ENCODE results near the gene MOSPD3.
"Not testable (repeated sequence)": the region's sequence is repeated elsewhere in the genome, so short reads cannot be mapped to it uniquely, and the experiment has no call there.

The MOSPD3 gene

DNA sequence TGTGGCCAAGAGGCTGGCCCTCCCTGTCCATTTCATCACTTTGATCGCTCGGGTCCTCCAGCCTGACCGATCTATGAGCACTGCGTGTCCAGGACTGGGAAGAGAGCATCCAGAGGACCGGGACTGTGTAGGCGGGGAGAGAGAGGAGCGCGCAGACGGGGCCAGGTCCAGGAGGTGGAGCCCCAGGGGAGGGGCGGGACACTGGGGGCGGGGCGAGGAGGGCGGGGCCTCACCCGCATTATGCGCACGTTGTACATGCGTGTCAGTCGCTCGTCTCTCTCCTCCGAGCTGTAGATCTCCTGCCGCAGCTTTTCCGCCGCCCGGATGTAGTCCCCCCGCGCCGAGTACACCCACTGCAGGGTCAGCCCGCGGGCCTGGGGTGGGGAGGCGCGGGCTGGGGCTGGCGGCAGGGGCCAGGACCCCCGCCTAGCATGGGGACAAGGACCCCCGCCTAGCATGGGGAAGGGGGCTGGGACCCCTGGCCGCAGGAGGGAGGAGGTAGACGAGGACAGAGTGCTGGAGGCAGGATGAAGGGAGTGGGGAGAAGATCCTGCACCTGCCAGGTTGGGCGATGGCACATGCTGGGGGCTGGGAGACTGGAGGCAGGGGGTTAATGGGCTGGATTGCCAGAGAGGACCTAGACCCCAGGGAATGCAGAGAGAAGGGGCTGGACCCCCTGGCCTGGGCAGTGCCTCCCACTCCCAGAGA, 14.3 kb downstream of the MOSPD3 start:
- peak; percentile 71 to 78 for DNase-seq

DNA sequence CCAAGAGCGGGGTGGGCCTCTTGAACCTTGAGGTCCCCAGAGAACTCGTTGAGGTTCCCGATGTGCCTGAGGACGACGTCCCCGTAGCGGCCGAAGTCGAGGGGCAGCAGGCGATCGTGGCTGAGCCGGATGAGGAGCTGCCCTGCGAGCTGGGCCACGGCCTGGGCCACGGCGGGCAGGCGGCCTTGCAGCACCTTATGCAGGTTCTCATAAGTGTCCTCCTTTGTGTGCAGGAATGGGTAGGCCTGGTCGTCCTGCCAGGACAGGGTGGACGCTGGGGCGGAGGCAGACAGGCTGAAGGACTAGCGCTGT, 14.9 kb downstream of the MOSPD3 start:
- no peak for DNase-seq

DNA sequence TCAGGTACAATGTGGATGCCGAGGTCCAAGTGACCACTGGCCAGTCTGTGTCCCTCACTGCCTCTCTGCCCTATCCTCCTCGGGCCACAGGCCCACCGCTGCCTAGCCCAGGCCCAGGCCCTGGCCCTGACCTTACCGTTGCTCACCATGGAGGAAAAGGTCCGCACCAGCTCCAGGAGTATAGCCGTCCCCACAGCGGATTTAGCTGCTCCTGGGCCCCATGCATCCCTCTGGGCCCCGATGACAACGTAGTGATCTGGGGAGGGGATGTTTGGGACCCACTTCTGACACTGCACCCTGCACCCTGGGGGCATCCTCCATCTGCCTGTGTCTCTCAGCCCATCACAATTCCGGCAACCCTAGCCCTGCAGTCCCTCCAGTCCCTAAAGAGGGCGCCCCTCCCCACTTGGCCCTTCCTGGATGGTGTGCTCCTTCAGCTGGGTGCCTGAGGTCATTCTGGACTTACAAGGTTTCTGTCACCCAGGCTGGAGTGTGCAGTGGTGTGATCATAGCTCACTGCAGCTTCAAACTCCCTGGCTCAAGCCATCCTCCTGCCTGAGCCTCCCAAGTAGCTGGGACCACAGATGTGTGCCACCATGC, 16.9 kb downstream of the MOSPD3 start:
- DNase-seq, result peak; percentile 17 to 27

DNA sequence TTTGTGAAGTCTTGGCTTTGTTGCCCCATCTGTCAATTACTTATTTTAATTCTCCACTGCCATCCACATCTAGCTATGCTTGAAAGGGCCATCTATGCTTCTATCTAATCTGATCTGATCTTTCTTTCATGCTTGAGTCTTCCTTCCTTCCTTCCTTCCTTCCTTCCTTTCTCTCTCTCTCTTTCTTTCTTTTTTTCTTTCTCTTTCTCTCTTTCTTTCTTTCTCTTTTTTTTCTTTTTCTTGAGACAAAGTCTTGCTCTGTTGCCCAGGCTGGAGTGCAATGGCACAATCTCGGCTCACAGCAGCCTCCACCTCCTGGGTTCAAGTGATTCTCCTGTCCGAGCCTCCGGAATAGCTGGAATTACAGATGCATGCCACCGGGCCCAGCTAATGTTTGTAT, 17.7 kb downstream of the MOSPD3 start:
- DNase-seq, result no peak

DNA sequence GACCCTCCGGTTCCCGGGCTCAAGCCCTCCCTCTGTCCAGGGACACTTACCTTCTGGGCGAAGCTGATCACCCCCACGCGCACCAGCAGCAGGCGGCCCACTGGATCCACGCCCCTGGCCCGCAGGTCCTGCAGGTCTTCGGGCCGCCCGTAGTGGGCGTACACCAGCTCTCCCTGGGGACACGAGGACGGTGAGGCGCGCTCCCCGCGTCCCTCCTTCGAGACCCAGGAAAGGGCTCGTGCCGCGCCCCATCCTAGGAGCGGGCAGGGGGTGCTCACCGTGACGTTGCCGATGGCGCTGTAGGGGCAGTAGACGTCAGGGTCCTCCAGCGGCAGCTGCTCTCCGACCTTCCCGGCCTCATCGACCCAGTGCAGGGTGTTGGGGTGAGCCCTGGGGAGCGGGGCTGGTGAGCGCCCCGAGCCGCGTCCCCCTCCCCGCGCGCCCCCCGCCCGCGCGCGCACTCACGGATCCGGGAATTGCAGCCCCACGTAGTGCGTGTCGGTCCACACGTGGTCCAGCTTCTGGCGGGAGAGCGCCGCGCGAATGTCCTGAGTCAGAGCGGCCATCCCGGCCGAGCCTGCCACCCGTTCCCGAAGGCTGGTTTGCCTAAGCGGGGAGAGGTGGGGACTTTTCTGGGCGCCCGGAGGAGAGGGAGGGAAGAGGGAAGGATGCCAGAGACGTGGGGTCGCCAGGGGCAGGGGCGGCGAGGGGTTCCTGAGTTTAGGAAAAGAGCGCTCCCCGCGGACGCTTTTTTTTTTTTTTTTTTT, 20.8 kb downstream of the MOSPD3 start:
- DNase-seq, result peak; percentile 10 to 21

DNA sequence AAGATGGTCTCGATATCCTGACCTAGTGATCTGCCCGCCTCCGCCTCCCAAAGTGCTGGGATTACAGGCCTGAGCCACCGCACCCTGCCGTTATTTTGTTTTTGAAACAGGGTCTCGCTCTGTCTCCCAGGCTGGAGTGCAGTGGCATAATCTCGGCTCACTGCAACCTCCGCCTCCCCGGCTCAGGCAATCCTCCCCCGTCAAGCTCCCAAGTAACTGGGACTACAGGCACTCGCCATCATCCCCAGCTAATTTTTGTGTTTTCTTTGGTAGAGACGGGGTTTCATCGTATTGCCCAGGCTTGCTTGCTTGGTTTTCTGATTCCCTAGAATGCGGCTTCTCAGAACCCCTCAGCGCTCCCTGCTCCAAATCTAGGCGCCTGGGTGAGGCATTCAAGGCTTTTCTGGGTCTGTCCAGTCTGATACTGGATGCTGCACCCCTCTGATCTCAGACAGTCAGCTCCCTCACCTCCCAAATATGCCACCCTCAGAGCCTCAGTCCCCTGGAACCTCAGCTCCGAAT, 27.7 kb downstream of the MOSPD3 start:
- no peak for DNase-seq

DNA sequence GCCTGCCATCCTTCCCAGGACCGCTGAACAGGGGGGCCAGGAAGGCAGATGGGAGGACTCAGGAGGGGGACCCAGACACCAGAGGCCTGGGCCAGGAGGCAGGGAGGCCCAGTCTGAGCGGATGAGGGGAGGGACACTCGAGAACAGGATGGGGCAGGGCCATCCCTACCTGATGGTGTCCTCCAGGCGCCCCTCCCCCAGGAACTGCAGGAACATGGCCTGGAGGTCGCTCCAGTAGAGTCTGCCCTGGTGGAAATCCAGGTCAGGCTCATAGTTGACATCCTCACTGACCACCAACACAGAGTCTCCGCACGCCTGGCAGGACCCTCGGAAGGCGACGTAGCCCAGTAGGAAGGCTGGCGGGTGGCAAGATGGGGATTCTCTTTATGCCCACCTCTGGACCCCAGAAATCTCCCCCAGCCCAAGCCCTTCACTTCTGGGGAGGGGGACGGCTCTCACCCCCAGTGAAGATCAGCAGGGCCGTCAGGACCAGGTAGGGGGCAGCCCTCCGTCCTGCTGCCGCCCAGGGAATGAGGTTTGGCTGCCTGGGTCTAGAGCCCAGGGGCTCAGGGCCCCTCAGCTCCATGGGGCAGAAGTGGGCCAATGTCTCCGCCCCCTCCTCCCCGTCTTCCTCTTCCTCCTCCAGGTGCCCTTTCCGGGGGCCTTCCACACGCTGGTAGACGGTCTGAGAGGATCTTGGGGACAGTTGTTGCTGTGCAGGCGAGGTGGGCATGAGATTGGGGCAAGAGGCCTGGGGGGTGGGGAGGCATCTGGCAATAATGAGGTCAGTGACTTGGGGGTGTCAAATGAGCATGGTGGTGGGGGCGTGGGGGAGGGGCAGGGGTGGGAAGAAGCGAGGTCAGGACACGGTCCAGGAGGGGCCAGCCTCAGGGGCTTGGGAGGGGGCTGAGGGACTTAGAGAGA, 28.4 kb downstream of the MOSPD3 start:
- DNase-seq, result no peak

DNA sequence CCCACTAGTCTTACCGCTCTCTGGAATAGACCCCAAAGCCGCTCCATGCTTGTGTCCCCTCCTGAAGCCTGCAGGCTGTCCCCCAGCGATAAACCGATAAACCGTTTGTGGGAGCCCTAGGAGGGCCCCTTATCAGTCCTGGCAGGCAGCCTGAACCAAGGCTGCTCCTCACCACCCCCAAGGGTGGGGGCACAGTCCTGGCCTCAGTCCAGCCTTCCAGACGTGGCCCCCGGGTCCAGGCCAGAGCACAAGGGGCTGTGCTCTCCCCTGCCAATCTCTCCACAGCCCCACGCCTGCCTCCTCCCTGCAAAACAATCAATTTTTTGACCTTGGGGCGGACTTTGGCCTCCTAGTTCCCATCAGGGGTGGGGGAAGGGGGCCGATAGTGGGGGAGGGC, 29.1 kb downstream of the MOSPD3 start, which contains the start of gene TFR2:
Gene TFR2 (minus strand): TSS at position 90 of the 397 bp plus-strand sequence. CDS start 43 bp downstream, at position 47.
- DNase-seq, result no peak

DNA sequence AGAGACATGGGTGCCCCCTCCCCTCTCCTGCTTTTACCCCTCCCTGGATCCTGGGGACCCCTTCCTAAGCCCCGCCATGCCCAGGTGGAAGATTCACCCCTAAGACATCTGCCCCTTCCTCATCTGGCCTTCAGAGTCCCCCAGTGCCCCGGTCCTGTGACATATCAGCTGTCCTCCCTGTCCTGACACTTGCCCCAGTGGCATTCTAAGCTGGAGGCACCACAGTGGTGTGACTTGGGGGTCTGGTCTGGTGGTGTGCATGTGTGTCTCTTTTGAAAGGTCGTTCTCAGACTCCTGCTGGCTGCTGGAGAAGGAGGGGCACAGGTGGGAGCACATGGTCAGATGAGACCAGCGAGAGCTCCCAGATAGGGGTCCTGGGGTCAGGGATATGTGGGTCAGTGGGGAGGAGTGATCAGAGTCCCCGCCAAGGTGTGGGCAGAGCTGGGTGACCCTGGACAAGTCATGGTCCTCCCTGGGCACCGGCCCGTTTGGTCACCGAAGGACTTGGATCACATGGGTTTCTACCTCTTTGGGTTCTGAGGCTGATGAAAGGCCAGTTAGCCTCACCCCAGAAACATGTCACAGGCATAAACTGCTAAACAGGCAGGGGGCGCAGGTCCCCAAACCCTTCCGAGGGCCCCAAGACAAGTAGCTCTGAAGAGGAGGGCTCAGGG, 29.7 kb downstream of the MOSPD3 start:
- no peak for DNase-seq

DNA sequence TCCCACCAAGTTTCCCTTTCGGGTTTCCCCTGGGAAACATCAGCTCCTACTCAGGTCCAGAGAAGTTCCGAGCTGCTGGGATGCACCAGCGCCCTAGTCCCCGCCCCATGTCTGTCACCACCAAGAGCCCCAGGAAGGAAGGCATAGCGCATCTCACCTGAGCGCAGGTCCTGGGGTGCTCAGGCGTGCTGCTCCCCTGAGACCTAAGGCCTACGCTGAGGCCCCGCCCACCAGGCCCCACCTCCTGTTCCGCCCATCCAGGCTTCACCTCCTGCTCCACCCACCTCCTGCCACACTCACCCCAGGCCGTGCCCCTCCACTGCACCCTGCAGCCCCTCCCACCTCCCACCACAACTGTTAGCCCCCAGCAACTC, 30.2 kb downstream of the MOSPD3 start:
- no peak for DNase-seq

DNA sequence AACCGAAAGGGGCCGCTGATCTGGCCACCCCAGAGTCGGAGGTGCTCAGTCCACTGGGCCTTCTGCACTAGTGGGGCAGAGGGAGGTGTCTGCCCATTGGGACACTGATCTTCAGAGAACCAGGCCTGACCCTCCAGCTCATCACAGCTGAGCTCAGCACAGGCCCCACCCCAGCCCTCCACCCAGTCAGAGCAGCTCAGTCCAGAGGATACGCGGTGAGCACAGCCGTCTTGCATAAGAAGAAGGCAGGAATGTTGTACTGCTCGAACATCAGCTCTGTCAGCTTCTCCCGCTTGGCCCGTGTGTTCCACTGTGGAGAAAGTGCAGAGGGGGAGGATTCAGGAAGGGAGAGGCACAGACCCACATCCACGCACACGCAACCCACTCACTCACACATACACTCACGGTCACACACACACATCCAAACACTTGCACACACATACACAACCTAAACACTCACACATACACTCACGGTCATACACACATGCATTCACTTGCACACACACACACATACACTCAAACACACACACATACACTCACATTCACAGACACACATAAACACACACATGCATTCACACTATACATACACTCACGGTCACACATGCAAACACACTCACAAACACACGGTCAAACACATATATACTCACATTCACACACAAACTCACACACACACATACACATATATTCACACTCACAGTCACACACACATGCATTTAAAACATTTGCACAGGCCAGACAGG, 37.7 kb downstream of the MOSPD3 start:
- DNase-seq, result no peak

DNA sequence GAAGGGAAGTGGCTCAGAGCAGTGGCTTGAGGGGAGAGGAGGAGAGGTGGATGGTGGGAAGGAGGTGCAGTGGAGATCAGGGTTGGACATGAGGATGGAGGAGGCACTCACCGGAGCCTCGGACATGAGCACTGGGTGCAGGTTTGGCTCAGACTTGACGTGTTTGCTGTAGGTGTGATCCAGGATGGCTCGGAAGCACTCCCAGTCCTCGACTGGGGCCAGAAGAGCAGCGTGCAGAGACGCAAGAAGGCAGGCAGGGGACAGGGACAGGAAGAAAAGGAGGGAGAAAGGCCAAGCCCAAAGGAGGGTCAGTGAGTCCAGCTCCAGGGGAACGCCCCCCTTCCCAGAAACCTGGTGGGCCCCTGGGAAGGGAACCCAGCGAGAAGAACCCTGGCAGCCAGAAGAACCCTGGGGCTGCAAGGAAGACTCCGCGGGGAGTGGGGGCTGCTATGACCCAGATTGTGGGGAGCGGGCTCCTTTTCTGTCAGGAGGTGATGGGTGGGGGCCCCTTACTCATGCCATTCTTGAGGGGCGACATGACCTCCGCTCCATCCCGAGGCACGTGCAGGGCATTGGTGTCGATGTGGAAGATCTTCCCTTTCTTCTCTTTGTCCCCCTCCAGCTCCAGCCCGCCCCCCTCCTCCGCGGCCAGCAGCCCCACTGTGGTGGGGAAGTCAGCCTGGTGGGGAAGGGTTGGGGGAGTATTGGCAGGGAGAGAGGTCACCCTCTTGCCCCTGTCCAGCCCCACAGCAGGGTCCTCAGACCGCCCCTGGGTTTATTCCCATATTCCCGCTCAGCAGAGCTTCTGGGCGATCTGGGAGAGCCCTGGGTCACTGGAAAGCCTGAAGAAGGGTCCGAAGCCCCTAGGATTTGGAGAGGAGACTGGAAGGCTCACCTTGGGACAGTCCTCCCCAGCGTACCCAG, 42.8 kb downstream of the MOSPD3 start:
- no peak for DNase-seq

DNA sequence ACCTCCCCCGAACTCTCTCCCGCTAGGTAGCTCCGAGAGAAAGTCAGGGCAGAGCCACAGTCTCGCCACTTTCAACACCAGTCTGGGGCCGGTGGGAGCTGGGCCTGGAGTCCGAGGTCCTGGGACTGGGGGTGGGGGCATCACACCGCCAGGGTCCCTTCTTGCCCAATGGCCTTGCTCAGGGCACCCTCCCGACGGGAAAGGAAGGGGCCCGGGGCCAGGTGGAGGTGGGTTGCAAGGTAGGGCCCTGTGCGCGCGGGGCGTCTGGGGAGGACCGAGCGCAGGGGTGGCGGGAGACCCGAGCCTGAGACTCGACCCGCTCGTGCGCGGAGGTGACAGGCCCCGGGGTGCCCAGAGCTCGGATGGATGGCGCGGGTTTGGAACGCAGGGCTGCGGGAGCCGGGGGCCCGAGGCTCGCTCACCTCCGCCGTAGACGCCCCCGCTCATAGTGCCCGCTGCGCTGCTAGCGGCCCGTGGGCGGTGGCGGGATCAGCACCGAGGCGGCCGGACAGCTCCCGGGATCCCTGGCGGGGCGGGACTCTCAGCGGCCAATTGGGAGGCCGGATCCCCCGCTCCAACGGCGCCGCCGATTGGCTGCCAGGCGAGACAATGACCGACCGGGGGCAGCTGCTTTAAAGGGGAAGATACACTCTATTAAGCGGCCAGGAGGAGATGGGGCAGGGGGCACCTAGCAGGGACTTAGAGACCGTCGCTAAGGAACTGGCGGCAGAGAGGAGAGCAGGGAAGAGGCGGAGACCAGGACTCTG, 43.8 kb downstream of the MOSPD3 start, which contains the start of gene ACTL6B:
Gene ACTL6B (minus strand): TSS at position 541 of the 767 bp plus-strand sequence. CDS start 94 bp downstream, at position 447.
- DNase-seq, result no peak

DNA sequence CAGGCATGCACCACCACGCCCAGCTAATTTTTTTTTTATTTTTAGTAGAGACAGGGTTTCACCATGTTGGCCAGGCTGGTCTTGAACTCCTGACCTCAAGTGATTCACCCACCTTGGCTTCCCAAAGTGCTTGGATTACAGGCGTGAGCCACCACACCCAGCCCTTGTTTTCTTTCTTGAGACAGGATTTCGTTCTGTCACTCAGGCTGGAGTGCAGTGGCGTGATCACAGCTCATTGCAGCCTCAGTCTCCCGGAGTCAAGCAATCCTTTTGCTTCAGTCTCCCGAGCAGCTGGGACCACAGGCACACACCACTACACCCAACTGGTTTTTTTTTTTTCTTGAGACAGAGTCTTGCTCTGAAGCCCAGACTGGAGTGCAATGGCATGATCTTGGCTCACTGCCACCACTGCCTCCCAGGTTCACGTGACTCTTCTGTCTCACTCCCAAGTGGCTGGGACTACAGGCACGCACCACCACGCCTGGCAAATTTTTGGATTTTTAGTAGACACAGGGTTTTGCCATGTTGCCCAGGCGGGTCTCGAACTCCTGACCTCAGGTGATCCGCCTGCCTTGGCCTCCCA, 49.9 kb downstream of the MOSPD3 start:
- not testable (repeated sequence) for DNase-seq

Measured in AML-193 (cell line).